ENCODE measurements around the gene PASK.

DNA sequence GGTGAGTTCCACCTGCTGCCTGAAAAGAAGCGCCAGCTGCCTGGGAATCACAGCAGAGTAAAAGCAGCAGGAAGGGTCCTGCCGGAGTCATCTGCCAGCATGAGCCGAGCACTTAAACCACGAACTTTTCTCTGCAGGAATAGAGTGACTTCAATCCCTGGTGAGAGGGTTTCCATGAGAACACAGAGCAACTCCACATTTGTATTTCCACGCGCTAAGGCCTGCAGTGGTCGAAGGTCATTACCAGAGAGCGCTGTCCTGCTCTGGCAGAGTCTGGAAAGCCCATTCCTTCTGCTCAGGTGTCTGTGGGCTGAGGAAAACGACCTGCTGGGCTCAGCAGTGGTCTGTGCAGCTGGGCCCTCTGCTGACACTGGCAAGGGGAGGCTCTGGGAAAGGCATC, 6.7 kb downstream of the PASK start:
- TF ChIP-seq POLR2A (IDR thresholded peaks at IDR 0.05) (no peak), CTCF (IDR thresholded peaks at IDR 0.05) (no peak), POLR2AphosphoS5 (IDR thresholded peaks at IDR 0.05) (no peak), EP300 (IDR thresholded peaks at IDR 0.05) (no peak)

Data from sigmoid colon (tissue), 4 donors.